Heart left ventricle (tissue), 13 donors: Measurements from ENCODE around the gene DDX25.

Experiments used
- POLR2A ChIP-seq, 2 donors: fragments of 450-650 bp; IDR thresholded peaks; one replicate each; pipeline ENCODE4 v1.6.1; 2017; ENCODE audit warnings: antibody characterized with exemption in 2 of 2, mild to moderate bottlenecking in 2 of 2, moderate library complexity in 2 of 2
- TF ChIP-seq, protein P1 (sequence below), 12 donors: fragments of 200-600 bp; sonication (generic) in 4 of 12; IDR thresholded peaks; one replicate each; pipeline versions ENCODE4 v1.5.0 to v1.8.0; 2018 to 2022; ENCODE audit warnings: antibody characterized with exemption in 12 of 12, mild to moderate bottlenecking in 5 of 12
- donor health status: ischemic (EF 13 %, LVEDD 7.1; RV severe dilation, severe dysfunction).
- donor health status: DM: no; HTN: yes; CAD: no.
- donor health status: DM: no; HTN: no; CAD: no.
- donor health status: ischemic (EF 25% LVEDD 6.9; RV normal size, moderate dysfunction).
- donor health status: ischemic (EF 25% LVEDD 5.7; RV mildly dilated, moderate dysfunction).
- donor health status: ischemic (EF 35%, LVEDD 5.7; RV mildly dilated, moderate dysfunction).
- donor health status: nonischemic (EF 11% LVEDD 7.7; RV severe dilation, severe dysfunction).
- donor health status: DM: yes; HTN: yes; CAD: no.
- donor health status: PGD.
- donor health status: ischemic (EF 29% LVEDD 5.4; RV normal size, mild dysfunction).
- donor health status: nonischemic (EF 23%, LVEDD 6.1; RV moderate dilation, normal function).

DNA sequence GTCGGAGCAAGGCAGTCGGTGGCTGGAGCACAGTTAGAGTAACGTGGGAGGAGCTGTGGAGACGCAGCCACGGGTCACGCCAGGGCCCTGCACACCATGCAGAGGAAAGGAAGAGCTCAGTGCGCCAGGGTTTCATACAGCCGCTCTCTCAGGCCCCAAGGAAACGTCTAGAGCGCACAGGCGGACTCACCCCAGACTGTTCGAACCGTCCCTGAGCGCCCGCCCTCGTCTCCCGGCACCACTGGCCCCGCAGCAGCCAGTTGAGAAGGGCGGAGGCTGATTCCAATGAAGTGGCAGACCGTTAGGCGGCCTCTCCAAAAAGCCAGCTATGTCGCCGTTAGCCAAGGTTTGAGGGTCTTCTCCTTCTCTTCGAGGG is 17.3 kb upstream of the DDX25 start:
- TF ChIP-seq, protein P1, sequence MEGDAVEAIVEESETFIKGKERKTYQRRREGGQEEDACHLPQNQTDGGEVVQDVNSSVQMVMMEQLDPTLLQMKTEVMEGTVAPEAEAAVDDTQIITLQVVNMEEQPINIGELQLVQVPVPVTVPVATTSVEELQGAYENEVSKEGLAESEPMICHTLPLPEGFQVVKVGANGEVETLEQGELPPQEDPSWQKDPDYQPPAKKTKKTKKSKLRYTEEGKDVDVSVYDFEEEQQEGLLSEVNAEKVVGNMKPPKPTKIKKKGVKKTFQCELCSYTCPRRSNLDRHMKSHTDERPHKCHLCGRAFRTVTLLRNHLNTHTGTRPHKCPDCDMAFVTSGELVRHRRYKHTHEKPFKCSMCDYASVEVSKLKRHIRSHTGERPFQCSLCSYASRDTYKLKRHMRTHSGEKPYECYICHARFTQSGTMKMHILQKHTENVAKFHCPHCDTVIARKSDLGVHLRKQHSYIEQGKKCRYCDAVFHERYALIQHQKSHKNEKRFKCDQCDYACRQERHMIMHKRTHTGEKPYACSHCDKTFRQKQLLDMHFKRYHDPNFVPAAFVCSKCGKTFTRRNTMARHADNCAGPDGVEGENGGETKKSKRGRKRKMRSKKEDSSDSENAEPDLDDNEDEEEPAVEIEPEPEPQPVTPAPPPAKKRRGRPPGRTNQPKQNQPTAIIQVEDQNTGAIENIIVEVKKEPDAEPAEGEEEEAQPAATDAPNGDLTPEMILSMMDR (IDR thresholded peaks at IDR 0.05): no peak
- no peak for TF ChIP-seq POLR2A (IDR thresholded peaks at IDR 0.05)
